GM19468 (cell line): Measurements from ENCODE around the gene FAM81B.

Experiments
- ATAC-seq: cut with Tn5 transposase; IDR thresholded peaks from one replicate; pipeline ENCODE4 v1.9.1; 2021; ENCODE audit warnings: mild to moderate bottlenecking, moderate library complexity, moderate number of reproducible peaks; ENCODE audit not compliant: unreplicated experiment; ENCODE audit errors: extremely low read depth

FAM81B gene

DNA sequence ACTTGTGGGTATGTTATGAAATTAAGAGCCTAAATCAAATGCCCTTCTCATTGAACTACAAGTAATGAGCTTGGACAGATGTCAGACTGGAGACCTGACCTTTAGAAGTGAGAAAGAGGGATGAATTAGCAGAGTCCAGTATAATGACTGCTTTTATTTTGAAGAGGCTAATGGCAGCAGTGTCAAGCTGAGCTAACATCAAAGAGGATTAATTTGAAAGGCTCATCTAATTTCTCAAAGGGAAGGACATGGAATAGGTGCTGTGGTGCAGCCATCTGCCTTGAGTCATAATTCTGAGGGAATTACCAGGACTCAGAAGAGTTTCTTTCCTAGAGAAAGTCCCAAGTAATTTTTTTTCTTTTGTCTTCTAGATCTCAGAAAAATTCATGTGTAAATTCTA, 57.6 kb downstream of the FAM81B start:
- ATAC-seq, result no peak

DNA sequence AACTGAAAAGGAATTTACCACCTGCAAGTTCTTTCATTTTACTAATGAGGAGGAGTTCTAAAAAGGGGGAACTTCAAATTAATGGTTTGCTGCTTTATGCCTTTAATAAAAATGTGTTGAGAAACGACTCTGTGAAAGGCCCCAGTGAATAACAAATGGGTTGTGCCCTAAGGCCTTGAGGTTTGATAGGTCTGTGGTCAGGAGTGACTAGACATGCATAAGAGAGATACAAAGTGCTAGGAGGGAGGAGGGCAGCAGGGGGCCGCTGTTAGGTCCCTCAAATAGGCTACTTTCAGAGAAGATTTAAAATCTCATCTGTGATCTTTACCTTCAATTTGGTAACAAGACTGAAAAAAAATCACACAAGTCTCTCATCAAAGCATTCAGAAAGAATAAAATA, 58.3 kb downstream of the FAM81B start:
- no peak for ATAC-seq

DNA sequence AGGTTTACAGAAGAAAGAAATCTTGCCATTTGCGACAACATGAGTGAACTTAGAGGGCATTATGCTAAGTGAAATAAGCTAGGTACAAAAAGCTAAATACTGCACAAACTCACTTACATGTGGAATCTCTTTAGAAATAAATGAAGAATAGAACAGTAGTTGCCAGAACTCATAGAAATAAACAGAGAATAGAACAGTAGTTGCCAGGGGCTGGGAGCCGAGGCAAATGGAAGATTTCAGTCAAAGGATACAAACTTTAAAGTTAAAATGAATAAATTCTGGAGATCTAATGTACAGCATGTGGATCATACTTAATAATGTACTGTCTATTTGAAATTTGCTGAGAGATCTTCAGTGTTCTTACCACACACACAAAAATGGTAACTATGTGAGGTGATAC, 63.4 kb downstream of the FAM81B start:
- no peak for ATAC-seq

DNA sequence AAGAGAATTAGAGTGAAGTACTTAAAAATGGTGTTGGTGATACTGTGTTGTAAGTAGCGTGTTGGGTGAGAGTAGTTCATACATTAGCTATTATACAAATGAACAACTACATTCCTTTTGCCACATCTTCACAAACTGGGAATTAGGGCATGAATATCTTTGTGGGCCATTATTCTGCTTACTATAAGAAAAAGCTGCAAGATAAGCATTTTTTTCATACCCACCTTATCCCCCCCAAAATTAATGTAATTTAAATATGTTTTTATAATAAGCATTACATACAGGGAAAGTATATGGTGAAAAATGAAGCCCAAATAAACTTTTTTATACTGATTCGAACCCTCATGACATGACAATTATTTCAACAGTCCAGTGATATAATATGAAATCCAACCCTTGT, 69.5 kb downstream of the FAM81B start:
- no peak for ATAC-seq

DNA sequence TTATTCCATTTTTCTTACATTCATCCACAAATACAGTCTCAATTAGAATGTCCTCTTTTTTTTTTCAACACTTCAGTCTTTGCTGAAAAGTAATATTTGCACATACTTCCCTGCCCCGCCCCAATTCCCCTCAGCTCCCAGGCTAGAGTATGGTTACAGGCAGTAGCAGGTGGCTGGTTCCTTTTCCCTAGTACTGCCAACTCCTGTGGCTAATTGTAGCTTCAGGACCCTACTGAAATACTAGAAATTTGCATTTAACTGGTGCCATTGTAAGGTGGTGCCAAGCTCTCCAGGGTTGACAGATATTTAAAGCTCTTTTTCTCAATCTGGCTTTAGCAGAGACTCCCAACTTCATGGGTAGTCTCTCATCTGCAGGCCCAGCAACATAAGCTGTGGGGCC, 80.3 kb downstream of the FAM81B start:
- ATAC-seq, result no peak

DNA sequence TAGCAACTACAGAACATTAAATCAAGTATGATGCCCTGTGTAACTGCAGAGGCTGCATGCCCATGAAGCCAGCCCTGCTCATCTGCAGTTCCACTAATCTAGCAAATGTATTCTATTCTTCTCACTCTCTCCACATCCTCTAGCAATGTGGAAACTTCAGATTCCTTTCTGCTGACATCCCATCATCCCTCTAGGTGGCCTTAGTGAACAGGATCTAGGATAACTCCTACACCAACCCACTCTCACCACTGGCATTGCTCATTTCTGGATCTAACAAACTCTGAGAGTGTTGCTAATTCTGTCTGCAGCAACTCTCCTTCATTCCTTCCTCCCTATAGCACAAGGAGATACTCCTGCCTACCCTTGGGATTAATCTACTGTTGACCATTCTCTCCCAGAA, 80.8 kb downstream of the FAM81B start:
- no peak for ATAC-seq

GRCh38 chr5:95484421-95484820, 93.3 kb downstream of the FAM81B start:
- ATAC-seq, result no peak

- no peak for ATAC-seq
Measured at GRCh38 chr5:95486191-95486590, 95.0 kb downstream of the FAM81B start.

DNA sequence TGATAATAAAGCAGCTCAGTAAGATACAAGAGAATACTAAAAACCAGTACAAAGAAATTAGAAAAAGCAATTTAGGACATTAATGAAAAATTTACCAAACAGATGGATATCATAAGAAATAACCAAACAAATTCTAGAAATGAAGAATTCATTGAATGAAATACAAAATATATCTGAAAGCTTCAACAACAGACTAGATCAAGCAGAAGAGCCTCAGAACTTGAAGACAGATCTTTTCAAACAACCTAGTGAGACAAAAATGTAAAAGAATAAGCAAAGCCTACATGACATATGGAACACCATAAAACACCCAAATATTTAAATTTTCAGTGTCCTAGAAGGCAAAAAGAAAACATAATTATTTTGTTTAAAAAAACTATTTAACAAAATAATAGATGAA, 96.7 kb downstream of the FAM81B start:
- ATAC-seq, result no peak
